Skin of body (tissue), 2 donors: ENCODE results near the gene FIBP. TPM values are rescaled to one million over a fixed set of nuclear protein-coding genes. Genes with fewer than 3 reads are reported as not detected.

Experiments used
- DNase-seq: peaks from one replicate; lab custom pipeline; 2025; lab: John Stamatoyannopoulos, UW
- total RNA-seq: library from RNA; depleted of rRNA; stranded (reverse); fragments of >200 nt; gene quantifications from one replicate; pipeline ENCODE4 v1.2.3, GENCODE V29; 2014

Gene FIBP
- total RNA-seq, 1 donor from 2014 or later = 51.0 TPM

- peak; percentile 94 for DNase-seq
These were observed 27.8 kb downstream of the FIBP start, which contains the start of gene MUS81 for GRCh38 chr11:65860278-65861164. Gene MUS81, plus strand, starts transcription at chr11:65860433. Its CDS starts 321 bp downstream, at chr11:65860754.

- no peak for DNase-seq
These were observed 28.4 kb downstream of the FIBP start for GRCh38 chr11:65859812-65860277.

GRCh38 chr11:65859095-65859811 lies 29.0 kb downstream of the FIBP start:
- DNase-seq = peak; percentile 95

GRCh38 chr11:65858681-65859087 lies 29.6 kb downstream of the FIBP start:
- no peak for DNase-seq

GRCh38 chr11:65857853-65858680 lies 30.2 kb downstream of the FIBP start, which contains the start of gene CFL1:
Gene CFL1, minus strand, starts transcription at chr11:65858180. Its CDS starts 81 bp downstream, at chr11:65858099.
- peak; percentile 97 for DNase-seq

GRCh38 chr11:65857500-65857852 lies 30.8 kb downstream of the FIBP start:
- DNase-seq = no peak

GRCh38 chr11:65856689-65857499 lies 31.4 kb downstream of the FIBP start:
- DNase-seq = peak; percentile 60

- DNase-seq = no peak
These were observed 32.3 kb downstream of the FIBP start for GRCh38 chr11:65855927-65856363.

GRCh38 chr11:65854852-65855837 lies 33.1 kb downstream of the FIBP start:
- DNase-seq = no peak

GRCh38 chr11:65854161-65854592 lies 34.1 kb downstream of the FIBP start:
- no peak for DNase-seq

GRCh38 chr11:65853246-65853979 lies 34.9 kb downstream of the FIBP start:
- no peak for DNase-seq

GRCh38 chr11:65852508-65853245 lies 35.6 kb downstream of the FIBP start:
- DNase-seq = no peak

- no peak for DNase-seq
These were observed 36.3 kb downstream of the FIBP start for GRCh38 chr11:65851811-65852507.

- no peak for DNase-seq
These were observed 37.1 kb downstream of the FIBP start for GRCh38 chr11:65851083-65851579.

- DNase-seq = no peak
These were observed 37.8 kb downstream of the FIBP start for GRCh38 chr11:65850217-65851082.

GRCh38 chr11:65849771-65850216 lies 38.5 kb downstream of the FIBP start:
- DNase-seq = no peak
